Measurements from ENCODE around the gene PPAN. TPM values are rescaled to one million over a fixed set of nuclear protein-coding genes. Genes with fewer than 3 reads are reported as not detected.

PPAN gene
- total RNA-seq, 1 experiment from 2014 or later: 39.7 TPM

Small RNA genes lying within 50 kb of the gene (small RNA-seq; reads per million reads assigned to genes)
- gene SNORD105: 3.1 to 34.9 reads per million in 2 experiments
- 339 to 9,385 reads per million in 2 experiments for gene SNORD105B

Other genes starting within 250 kb of the PPAN start
- gene OLFM2, start 169.8 kb upstream of the PPAN start, total RNA-seq (2014; rRNA removed; shearing (Covaris generic)): 1.0 and 1.6 TPM in 2 replicates
- 0.06 and 0.12 TPM in 2 replicates for gene COL5A3, start 95.9 kb upstream of the PPAN start, total RNA-seq (2014; rRNA removed; shearing (Covaris generic))
- gene RDH8, start 92.9 kb upstream of the PPAN start, total RNA-seq (2014; rRNA removed; shearing (Covaris generic)): not detected in 2 replicates
- 9.1 and 9.4 TPM in 2 replicates for gene SHFL, start 20.0 kb upstream of the PPAN start, total RNA-seq (2014; rRNA removed; shearing (Covaris generic))
- gene ANGPTL6, start 3.7 kb upstream of the PPAN start, total RNA-seq (2014; rRNA removed; shearing (Covaris generic)): not detected in 2 replicates
- gene P2RY11, start 5.3 kb downstream of the PPAN start, total RNA-seq (2014; rRNA removed; shearing (Covaris generic)): 3.6 and 6.0 TPM in 2 replicates
- 227 and 253 TPM in 2 replicates for gene EIF3G, start 13.5 kb downstream of the PPAN start, total RNA-seq (2014; rRNA removed; shearing (Covaris generic))
- gene DNMT1, start 88.6 kb downstream of the PPAN start, total RNA-seq (2014; rRNA removed; shearing (Covaris generic)): 49.9 and 54.2 TPM in 2 replicates
- 1.5 and 1.8 TPM in 2 replicates for gene S1PR2, start 125.0 kb downstream of the PPAN start, total RNA-seq (2014; rRNA removed; shearing (Covaris generic))
- 73.9 and 81.6 TPM in 2 replicates for gene MRPL4, start 145.9 kb downstream of the PPAN start, total RNA-seq (2014; rRNA removed; shearing (Covaris generic))
- 1.1 and 1.6 TPM in 2 replicates for gene ICAM1, start 164.8 kb downstream of the PPAN start, total RNA-seq (2014; rRNA removed; shearing (Covaris generic))
- not detected in 2 replicates for gene ICAM4, start 180.6 kb downstream of the PPAN start, total RNA-seq (2014; rRNA removed; shearing (Covaris generic))
- gene ICAM5, start 183.6 kb downstream of the PPAN start, total RNA-seq (2014; rRNA removed; shearing (Covaris generic)): 1.9 and 2.1 TPM in 2 replicates
- 1.2 and 2.8 TPM in 2 replicates for gene ZGLP1, start 203.5 kb downstream of the PPAN start, total RNA-seq (2014; rRNA removed; shearing (Covaris generic))
- gene FDX2, start 209.7 kb downstream of the PPAN start, total RNA-seq (2014; rRNA removed; shearing (Covaris generic)): 12.6 and 18.0 TPM in 2 replicates
- gene RAVER1, start 227.2 kb downstream of the PPAN start, total RNA-seq (2014; rRNA removed; shearing (Covaris generic)): 9.5 and 10.7 TPM in 2 replicates
- gene ICAM3, start 233.3 kb downstream of the PPAN start, total RNA-seq (2014; rRNA removed; shearing (Covaris generic)): 5.0 and 7.4 TPM in 2 replicates